Activated naive CD8-positive, alpha-beta T cell (primary cell): ENCODE data around the gene SPECC1L.
A peak's percentile ranks its signal among the peaks of the same experiment; 100 is the strongest.

Source experiments
- H3K27ac Mint-ChIP-seq: one replicate; pipeline ENCODE4 v1.8.0; 2021; ENCODE audit warnings: mixed read lengths
- H3K27me3 Mint-ChIP-seq: one replicate; pipeline ENCODE4 v1.8.0; 2021; ENCODE audit warnings: mixed read lengths
- H3K36me3 Mint-ChIP-seq: one replicate; pipeline ENCODE4 v1.8.0; 2021; ENCODE audit warnings: mixed read lengths
- H3K4me1 Mint-ChIP-seq: one replicate; pipeline ENCODE4 v1.8.0; 2021; ENCODE audit warnings: low read depth, mixed read lengths
- H3K4me3 Mint-ChIP-seq: one replicate; pipeline ENCODE4 v1.8.0; 2021; ENCODE audit warnings: mild to moderate bottlenecking, mixed read lengths
- H3K9me3 Mint-ChIP-seq: one replicate; pipeline ENCODE4 v1.8.0; 2021; ENCODE audit warnings: low read depth, mixed read lengths

The SPECC1L gene

GRCh38 chr22:24419475-24419850 lies 148.8 kb downstream of the SPECC1L start:
- no peak overlapping the region for H3K27ac Mint-ChIP-seq
- no peaks in the 10 kb centered on the region for H3K36me3 Mint-ChIP-seq
- peaks cover 9% of the 10 kb centered on the region for H3K4me1 Mint-ChIP-seq
- no peaks in the 10 kb centered on the region for H3K9me3 Mint-ChIP-seq
- H3K4me3 Mint-ChIP-seq: no peak overlapping the region
- H3K27me3 Mint-ChIP-seq: no peaks in the 10 kb centered on the region

GRCh38 chr22:24420072-24420976 lies 149.7 kb downstream of the SPECC1L start:
- Mint-ChIP-seq H3K27me3 (no peaks in the 10 kb centered on the region), H3K27ac (no peak overlapping the region), H3K36me3 (no peaks in the 10 kb centered on the region), H3K9me3 (no peaks in the 10 kb centered on the region), H3K4me3 (no peak overlapping the region), H3K4me1 (peaks cover 10% of the 10 kb centered on the region)

GRCh38 chr22:24420977-24421343 lies 150.3 kb downstream of the SPECC1L start:
- Mint-ChIP-seq H3K36me3 (no peaks in the 10 kb centered on the region), H3K9me3 (no peaks in the 10 kb centered on the region), H3K4me1 (peaks cover 16% of the 10 kb centered on the region), H3K4me3 (peak overlapping the region; percentile 61), H3K27me3 (no peaks in the 10 kb centered on the region), H3K27ac (no peak overlapping the region)

GRCh38 chr22:24421428-24421931 lies 150.8 kb downstream of the SPECC1L start:
- Mint-ChIP-seq H3K27me3 (no peaks in the 10 kb centered on the region), H3K4me3 (peak overlapping the region; percentile 61), H3K27ac (peak overlapping the region; percentile 22), H3K36me3 (no peaks in the 10 kb centered on the region), H3K9me3 (no peaks in the 10 kb centered on the region), H3K4me1 (peaks cover 21% of the 10 kb centered on the region)

GRCh38 chr22:24422102-24422665 lies 151.6 kb downstream of the SPECC1L start:
- Mint-ChIP-seq H3K4me3 (peak overlapping the region; percentile 82), H3K27ac (peak overlapping the region; percentile 72), H3K9me3 (no peaks in the 10 kb centered on the region), H3K4me1 (peaks cover 27% of the 10 kb centered on the region), H3K36me3 (no peaks in the 10 kb centered on the region), H3K27me3 (no peaks in the 10 kb centered on the region)

- H3K27ac Mint-ChIP-seq: peak overlapping the region; percentile 34
- peaks cover 4% of the 10 kb centered on the region for H3K36me3 Mint-ChIP-seq
- H3K4me1 Mint-ChIP-seq: peaks cover 34% of the 10 kb centered on the region
Measured at GRCh38 chr22:24423519-24424000, 152.9 kb downstream of the SPECC1L start.

GRCh38 chr22:24424001-24424900 lies 153.6 kb downstream of the SPECC1L start:
- H3K36me3 Mint-ChIP-seq: peaks cover 4% of the 10 kb centered on the region
- peak overlapping the region; percentile 77 for H3K27ac Mint-ChIP-seq
- H3K4me1 Mint-ChIP-seq: peaks cover 41% of the 10 kb centered on the region

More at GRCh38 chr22:24423519-24424000, 152.9 kb downstream of the SPECC1L start:
- no peaks in the 10 kb centered on the region for H3K27me3 Mint-ChIP-seq
- peak overlapping the region; percentile 82 for H3K4me3 Mint-ChIP-seq
- H3K9me3 Mint-ChIP-seq: no peaks in the 10 kb centered on the region

GRCh38 chr22:24424901-24425775 lies 154.5 kb downstream of the SPECC1L start:
- H3K9me3 Mint-ChIP-seq: no peaks in the 10 kb centered on the region
- peaks cover 4% of the 10 kb centered on the region for H3K36me3 Mint-ChIP-seq
- peaks cover 50% of the 10 kb centered on the region for H3K4me1 Mint-ChIP-seq
- no peaks in the 10 kb centered on the region for H3K27me3 Mint-ChIP-seq
- H3K27ac Mint-ChIP-seq: peak overlapping the region; percentile 97
- peak overlapping the region; percentile 95 for H3K4me3 Mint-ChIP-seq

More at GRCh38 chr22:24424001-24424900, 153.6 kb downstream of the SPECC1L start:
- no peaks in the 10 kb centered on the region for H3K27me3 Mint-ChIP-seq
- no peaks in the 10 kb centered on the region for H3K9me3 Mint-ChIP-seq
- H3K4me3 Mint-ChIP-seq: peak overlapping the region; percentile 83

- Mint-ChIP-seq H3K27me3 (no peaks in the 10 kb centered on the region), H3K36me3 (peaks cover 4% of the 10 kb centered on the region), H3K4me1 (peaks cover 55% of the 10 kb centered on the region), H3K27ac (peak overlapping the region; percentile 97), H3K4me3 (peak overlapping the region; percentile 95), H3K9me3 (no peaks in the 10 kb centered on the region)
Measured at GRCh38 chr22:24426436-24426835, 155.8 kb downstream of the SPECC1L start.

- Mint-ChIP-seq H3K36me3 (peaks cover 4% of the 10 kb centered on the region), H3K27me3 (no peaks in the 10 kb centered on the region), H3K4me1 (peaks cover 59% of the 10 kb centered on the region), H3K9me3 (no peaks in the 10 kb centered on the region), H3K27ac (peak overlapping the region; percentile 97), H3K4me3 (peak overlapping the region; percentile 95)
Measured at GRCh38 chr22:24426851-24427499, 156.3 kb downstream of the SPECC1L start.

- Mint-ChIP-seq H3K36me3 (peaks cover 4% of the 10 kb centered on the region), H3K4me1 (peaks cover 63% of the 10 kb centered on the region), H3K9me3 (no peaks in the 10 kb centered on the region), H3K4me3 (peak within 1 kb of the TSS; percentile 95), H3K27me3 (no peaks in the 10 kb centered on the region), H3K27ac (peak within 1 kb of the TSS; percentile 97)
Measured at GRCh38 chr22:24427500-24428164, 157.0 kb downstream of the SPECC1L start, which contains the start of gene ADORA2A. ADORA2A (plus strand) TSS chr22:24427599; CDS start chr22:24433405, 5,806 bp downstream.

- H3K4me1 Mint-ChIP-seq: peaks cover 73% of the 10 kb centered on the region
- H3K4me3 Mint-ChIP-seq: peak overlapping the region; percentile 95
- H3K27me3 Mint-ChIP-seq: no peaks in the 10 kb centered on the region
- H3K9me3 Mint-ChIP-seq: no peaks in the 10 kb centered on the region
- peaks cover 4% of the 10 kb centered on the region for H3K36me3 Mint-ChIP-seq
- peak overlapping the region; percentile 97 for H3K27ac Mint-ChIP-seq
Measured at GRCh38 chr22:24428751-24429410, 158.2 kb downstream of the SPECC1L start.
